Fibroblast of mammary gland (primary cell): ENCODE results near the gene NEURL1.

ENCODE experiments used
- DNase-seq: peaks from one replicate; pipeline ENCODE4 v3.0.0-alpha.2; 2010; ENCODE audit warnings: low read depth
- H3K4me3 ChIP-seq: 2 replicates; pipeline ENCODE4 v1.5.1; 2011; ENCODE audit warnings: low read depth, mild to moderate bottlenecking, low read length, moderate library complexity; ENCODE audit not compliant: control insufficient read depth
- TF ChIP-seq, protein P1 (sequence below): conservative IDR thresholded peaks from 2 replicates; pipeline ENCODE4 v1.5.1; 2011; ENCODE audit warnings: low read depth, low read length, inconsistent platforms; ENCODE audit not compliant: control insufficient read depth, insufficient read depth

Gene NEURL1

DNA sequence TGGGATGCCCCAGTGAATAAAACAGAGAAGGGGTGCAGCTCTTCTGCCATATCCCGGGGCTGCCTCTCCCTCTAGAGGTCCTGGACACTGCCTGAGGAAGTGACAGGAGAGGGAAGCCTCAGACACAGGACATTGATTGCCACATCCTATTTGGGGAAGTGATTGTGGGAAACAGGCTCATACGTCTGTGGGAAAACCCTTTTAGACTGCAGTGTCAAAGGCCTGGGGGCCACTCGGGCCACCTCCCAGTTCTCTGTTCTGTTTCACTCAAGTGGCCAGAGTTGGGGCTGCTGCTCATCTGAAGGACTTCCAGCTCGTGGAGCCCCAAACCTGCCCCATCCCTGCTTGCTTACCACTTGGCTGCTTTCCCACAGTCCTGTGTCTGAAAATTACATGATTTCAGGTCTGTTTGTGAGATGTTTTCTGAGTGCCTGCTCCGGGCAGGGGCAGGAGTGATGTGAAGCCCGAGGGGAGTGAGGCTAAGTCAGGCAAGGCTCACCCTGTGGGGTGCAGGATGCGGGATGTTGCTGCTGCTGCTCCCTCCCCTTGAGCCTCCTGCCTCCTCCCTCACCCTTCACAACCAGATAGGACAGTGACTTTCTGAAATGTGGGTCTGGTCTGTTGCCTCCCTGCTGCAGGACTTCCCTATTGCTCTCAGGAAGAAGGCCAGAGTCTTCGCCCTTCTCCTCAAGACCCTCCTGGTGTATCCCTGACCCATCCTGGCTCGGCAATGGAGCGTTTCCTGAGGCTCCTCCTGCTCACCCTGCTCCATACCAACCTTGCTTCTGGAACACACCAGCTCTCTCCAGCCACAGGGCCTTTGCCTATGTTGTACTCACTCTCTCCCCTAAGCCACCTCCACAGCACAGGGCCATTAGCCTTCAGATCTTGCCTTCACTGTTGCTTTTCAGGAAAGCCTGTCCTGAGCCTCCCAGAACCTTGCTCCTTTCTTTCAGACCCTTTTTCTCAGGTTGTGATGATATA lies 58.4 kb downstream of the NEURL1 start:
- TF ChIP-seq, protein P1, sequence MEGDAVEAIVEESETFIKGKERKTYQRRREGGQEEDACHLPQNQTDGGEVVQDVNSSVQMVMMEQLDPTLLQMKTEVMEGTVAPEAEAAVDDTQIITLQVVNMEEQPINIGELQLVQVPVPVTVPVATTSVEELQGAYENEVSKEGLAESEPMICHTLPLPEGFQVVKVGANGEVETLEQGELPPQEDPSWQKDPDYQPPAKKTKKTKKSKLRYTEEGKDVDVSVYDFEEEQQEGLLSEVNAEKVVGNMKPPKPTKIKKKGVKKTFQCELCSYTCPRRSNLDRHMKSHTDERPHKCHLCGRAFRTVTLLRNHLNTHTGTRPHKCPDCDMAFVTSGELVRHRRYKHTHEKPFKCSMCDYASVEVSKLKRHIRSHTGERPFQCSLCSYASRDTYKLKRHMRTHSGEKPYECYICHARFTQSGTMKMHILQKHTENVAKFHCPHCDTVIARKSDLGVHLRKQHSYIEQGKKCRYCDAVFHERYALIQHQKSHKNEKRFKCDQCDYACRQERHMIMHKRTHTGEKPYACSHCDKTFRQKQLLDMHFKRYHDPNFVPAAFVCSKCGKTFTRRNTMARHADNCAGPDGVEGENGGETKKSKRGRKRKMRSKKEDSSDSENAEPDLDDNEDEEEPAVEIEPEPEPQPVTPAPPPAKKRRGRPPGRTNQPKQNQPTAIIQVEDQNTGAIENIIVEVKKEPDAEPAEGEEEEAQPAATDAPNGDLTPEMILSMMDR: no peak
- no peak for DNase-seq
- no peak overlapping the region for H3K4me3 ChIP-seq

DNA sequence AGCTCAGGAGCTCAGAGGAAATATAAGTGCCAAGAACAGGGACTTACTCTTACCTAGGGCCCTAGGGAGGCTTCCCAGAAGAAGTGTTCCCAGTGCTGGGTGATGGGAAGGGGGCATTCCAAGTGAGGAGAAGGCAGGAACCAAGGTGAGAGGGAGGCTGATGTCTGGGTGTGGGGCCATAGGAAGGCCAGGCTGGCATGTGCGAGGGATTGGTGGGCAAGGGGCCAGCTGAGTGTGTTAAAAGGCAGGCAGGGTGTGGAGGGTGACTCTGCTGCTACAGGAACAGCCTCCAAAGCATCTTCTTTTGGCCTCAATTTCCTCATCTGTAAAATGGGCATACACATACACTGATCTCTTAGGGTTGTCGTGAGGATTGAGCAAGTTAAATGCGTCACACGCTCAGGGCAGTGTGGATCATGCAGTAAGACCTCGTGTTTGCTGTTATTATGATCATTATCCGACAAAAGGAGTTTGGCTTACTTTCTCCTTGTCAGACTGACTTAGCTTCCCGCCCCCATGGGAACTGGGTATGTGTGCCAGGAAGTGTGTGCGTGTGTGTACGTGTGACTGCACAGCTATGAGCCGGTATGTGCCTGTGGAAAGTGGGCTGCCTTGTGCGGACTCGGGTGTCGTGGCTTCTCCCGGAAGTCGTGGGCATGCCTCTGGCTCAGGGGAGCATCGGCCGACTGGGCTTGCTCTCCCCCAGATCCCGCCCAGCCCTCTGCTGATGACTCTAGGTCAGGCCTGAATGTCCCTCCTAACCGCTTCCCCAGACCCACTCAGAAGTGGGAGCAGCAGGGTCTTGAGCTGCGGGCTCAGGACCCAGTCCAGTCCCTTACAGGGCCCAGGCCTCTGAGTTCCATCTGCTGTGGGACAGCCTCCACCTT lies 59.6 kb downstream of the NEURL1 start:
- DNase-seq: no peak
- TF ChIP-seq, protein P1: no peak
- no peak overlapping the region for H3K4me3 ChIP-seq

DNA sequence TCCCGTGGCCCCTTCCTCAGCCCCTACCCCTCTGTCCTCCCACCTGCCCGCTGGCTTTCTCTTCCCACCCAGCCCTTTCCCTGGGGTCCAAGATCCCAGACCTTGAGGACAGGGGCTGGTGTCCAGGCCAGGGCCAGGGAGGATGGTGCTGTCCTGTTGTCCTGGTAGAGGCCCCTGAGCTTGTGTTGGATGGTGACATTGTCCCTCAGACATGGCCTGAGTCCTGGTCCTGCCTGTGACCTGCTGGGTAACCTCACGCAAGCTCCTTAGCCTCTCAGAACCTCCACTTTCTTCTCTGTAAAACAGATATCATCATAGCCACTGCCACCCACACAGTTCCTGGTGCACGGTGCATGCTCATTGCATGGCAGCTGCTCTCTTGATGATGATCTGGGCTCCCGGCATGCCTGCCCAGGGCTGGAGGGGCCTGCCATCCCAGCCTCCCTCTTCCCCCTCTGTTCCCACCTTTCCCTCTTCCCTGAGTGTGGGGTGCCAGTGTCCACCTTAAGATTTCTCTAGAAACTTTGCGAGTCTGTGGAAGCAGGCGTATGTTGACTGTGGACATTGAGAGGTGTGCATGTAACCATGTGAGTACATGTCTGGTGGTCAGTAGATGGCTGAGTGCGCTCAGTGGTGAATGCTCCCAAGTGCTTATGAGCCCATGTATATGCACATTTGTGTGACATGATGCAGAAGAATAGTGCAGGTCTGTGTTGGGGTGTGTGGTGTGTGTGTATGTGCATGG lies 60.4 kb downstream of the NEURL1 start:
- TF ChIP-seq, protein P1: no peak
- no peak overlapping the region for H3K4me3 ChIP-seq
- DNase-seq: no peak

DNA sequence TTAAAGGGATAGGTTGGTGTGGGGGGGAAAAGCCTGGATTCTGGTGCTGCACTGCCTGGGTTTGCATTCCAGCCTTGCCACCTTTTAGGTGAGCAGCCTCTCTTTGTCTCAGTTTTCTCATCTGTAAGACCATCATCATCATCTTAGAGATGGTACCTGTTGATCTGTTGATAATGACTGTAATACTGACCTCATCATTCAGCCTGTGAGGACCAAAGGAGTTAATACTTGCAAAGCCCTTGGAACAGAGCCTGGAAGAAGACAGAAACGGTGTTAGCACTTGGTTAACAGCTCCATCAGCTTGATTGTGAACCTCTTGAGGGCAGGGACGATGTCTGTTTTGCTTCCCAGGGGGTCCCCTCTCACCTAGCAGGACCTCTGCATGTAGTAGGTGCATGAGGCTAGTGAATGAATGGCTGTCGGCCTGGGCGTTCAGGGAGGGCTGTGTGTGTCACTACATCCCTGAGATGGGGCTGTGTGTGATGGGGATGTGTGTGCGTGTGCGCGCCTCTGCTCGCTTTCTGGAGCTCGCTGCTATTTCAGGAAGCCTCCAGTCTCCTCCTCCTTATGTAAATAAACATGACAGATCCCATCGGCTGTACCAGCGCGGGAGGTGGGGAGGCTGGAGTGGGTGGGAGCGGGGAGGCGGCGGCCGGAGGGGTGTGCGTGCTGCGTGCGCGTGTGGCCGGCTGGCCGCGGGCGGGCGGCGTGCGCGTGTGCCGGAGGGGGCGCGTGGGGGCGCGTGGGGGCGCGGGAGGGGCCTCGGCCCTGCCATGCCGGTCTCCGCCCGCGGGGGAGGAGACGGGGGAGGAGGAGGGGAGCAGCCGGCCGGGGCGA lies 61.2 kb downstream of the NEURL1 start:
- H3K4me3 ChIP-seq: no peak overlapping the region
- DNase-seq: peak; percentile 39
- TF ChIP-seq, protein P1: no peak

DNA sequence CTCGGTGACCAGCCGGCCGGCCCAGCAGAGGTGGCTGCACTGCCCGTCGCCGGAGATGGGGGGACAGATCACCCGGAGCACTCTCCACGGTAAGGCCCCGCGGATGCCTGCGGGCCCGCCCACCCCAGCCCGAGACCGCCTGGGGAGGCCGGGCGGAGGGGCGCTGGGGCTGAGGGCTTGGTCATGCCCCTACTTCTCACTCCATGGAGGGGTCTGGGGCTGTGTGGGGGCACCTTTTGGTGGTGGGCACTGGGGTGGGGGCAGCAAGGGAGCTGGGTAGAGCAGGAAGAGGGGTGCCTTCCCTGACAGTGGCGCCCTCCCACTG lies 61.8 kb downstream of the NEURL1 start:
- no peak for DNase-seq
- TF ChIP-seq, protein P1: no peak
- no peak overlapping the region for H3K4me3 ChIP-seq
